SK-N-SH (cell line): Measurements from ENCODE around the gene IRF2BP2. TPM values are rescaled to one million over a fixed set of nuclear protein-coding genes. Genes with fewer than 3 reads are reported as not detected.
"Not testable (repeated sequence)": the region's sequence is repeated elsewhere in the genome, so short reads cannot be mapped to it uniquely, and the experiment has no call there.

Experiments used
- CTCF ChIA-PET: fragments of 300-600, 350-600 bp; formaldehyde crosslinking; extraction: SDS; loops from one replicate; lab custom pipeline; 2021; lab: Yijun Ruan, JAX
- POLR2A ChIA-PET: fragments of 350-600 bp; sonication (Branson Sonifier 250); formaldehyde crosslinking; extraction: SDS; loops from one replicate; lab custom pipeline; 2020; ENCODE audit warnings: antibody characterized with exemption, inconsistent platforms; lab: Yijun Ruan, JAX
- DNase-seq: peaks from one replicate; pipeline ENCODE4 v3.0.0; 2012
- H2AFZ ChIP-seq: fragments of 200-600 bp; sonication (generic); 2 replicates; pipeline ENCODE4 v1.8.1; 2016; ENCODE audit warnings: antibody characterized with exemption, mild to moderate bottlenecking, low read depth
- H3F3A ChIP-seq: fragments of 200-600 bp; sonication (generic); replicated peaks from 2 replicates; pipeline ENCODE3; 2016; ENCODE audit warnings: antibody characterized with exemption, mild to moderate bottlenecking; ENCODE audit not compliant: insufficient read depth
- H3K27ac ChIP-seq, 2 experiments: fragments of 200-500 bp in 1 of 2; fragments of 200-600 bp in 1 of 2; sonication (Bioruptor generic) in 1 of 2; sonication (generic), shearing (Covaris generic) in 1 of 2; 2 replicates each; pipeline versions ENCODE4 v1.5.1 to v1.6.1; 2014 to 2016; ENCODE audit warnings: low read depth in 2 of 2, inconsistent platforms in 1 of 2, low read length in 1 of 2, mild to moderate bottlenecking in 1 of 2, mixed read lengths in 1 of 2
- H3K27me3 ChIP-seq: fragments of 200-600 bp; sonication (generic), shearing (Covaris generic); 2 replicates; pipeline ENCODE4 v1.6.1; 2016; ENCODE audit warnings: mixed run types; ENCODE audit not compliant: insufficient read depth
- H3K36me3 ChIP-seq, 2 experiments: fragments of 200-500 bp in 1 of 2; fragments of 200-600 bp in 1 of 2; sonication (Bioruptor generic) in 1 of 2; sonication (generic) in 1 of 2; replicated peaks in 1 of 2; 2 replicates each; pipeline versions ENCODE3 to v1.5.1; 2014 to 2016; ENCODE audit warnings: low read length in 1 of 2, mild to moderate bottlenecking in 1 of 2; ENCODE audit not compliant: insufficient read depth in 2 of 2, control insufficient read depth in 1 of 2
- H3K4me1 ChIP-seq, 2 experiments: fragments of 200-500 bp in 1 of 2; fragments of 200-600 bp in 1 of 2; sonication (Bioruptor generic) in 1 of 2; sonication (generic), shearing (Covaris generic) in 1 of 2; 2 replicates each; pipeline versions ENCODE4 v1.5.1 to v1.6.1; 2014 to 2016; ENCODE audit warnings: low read depth in 1 of 2, low read length in 1 of 2, mixed run types in 1 of 2; ENCODE audit not compliant: insufficient read depth in 2 of 2, control insufficient read depth in 1 of 2
- H3K4me2 ChIP-seq: fragments of 200-600 bp; sonication (generic), shearing (Covaris generic); 2 replicates; pipeline ENCODE4 v1.6.1; 2017; ENCODE audit warnings: mixed run types
- H3K4me3 ChIP-seq, 2 experiments: fragments of 200-500 bp in 1 of 2; fragments of 200-600 bp in 1 of 2; sonication (Bioruptor generic) in 1 of 2; sonication (generic), shearing (Covaris generic) in 1 of 2; 2 replicates each; pipeline versions ENCODE4 v1.5.1 to v1.8.1; 2014 to 2016; ENCODE audit warnings: low read depth in 2 of 2, inconsistent platforms in 1 of 2, low read length in 1 of 2, mild to moderate bottlenecking in 1 of 2, mixed read lengths in 1 of 2, moderate library complexity in 1 of 2
- H3K79me2 ChIP-seq: fragments of 200-600 bp; sonication (generic); 2 replicates; pipeline ENCODE4 v1.8.1; 2017; ENCODE audit warnings: mild to moderate bottlenecking; ENCODE audit not compliant: insufficient read depth
- H3K9ac ChIP-seq: fragments of 200-600 bp; sonication (generic); 2 replicates; pipeline ENCODE4 v1.6.1; 2017; ENCODE audit warnings: mixed run types
- H3K9me2 ChIP-seq: fragments of 200-600 bp; sonication (generic); 2 replicates; pipeline ENCODE4 v1.6.1; 2017; ENCODE audit warnings: mixed run types
- H3K9me3 ChIP-seq: fragments of 200-600 bp; sonication (generic); 2 replicates; pipeline ENCODE4 v1.6.1; 2017; ENCODE audit warnings: mixed run types, mild to moderate bottlenecking, moderate library complexity
- H4K20me1 ChIP-seq: fragments of 200-600 bp; sonication (generic); 2 replicates; pipeline ENCODE4 v1.6.1; 2017; ENCODE audit warnings: mild to moderate bottlenecking, mixed run types; ENCODE audit not compliant: insufficient read depth
- CTCF ChIP-seq: fragments of 200-600 bp; sonication (generic); IDR thresholded peaks from 2 replicates; pipeline ENCODE4 v1.6.1; 2017; ENCODE audit warnings: antibody characterized with exemption, mild to moderate bottlenecking, moderate library complexity
- EZH2phosphoT487 ChIP-seq: fragments of 200-600 bp; sonication (generic); IDR thresholded peaks from 2 replicates; pipeline ENCODE4 v1.6.1; 2017; ENCODE audit warnings: low read depth, mixed run types, mild to moderate bottlenecking, antibody characterized with exemption, moderate library complexity, borderline replicate concordance
- GATA2 ChIP-seq: sonication (generic); formaldehyde crosslinking; IDR thresholded peaks from 2 replicates; pipeline ENCODE4 v1.5.0; 2020; ENCODE audit warnings: mild to moderate bottlenecking, missing genetic modification reagents
- MEF2A ChIP-seq: IDR thresholded peaks from 2 replicates; pipeline ENCODE4 v1.4.0; 2012; ENCODE audit warnings: low read depth, borderline replicate concordance
- TCF12 ChIP-seq: IDR thresholded peaks from 2 replicates; pipeline ENCODE4 v1.4.0; 2012
- TEAD4 ChIP-seq: IDR thresholded peaks from 2 replicates; pipeline ENCODE4 v1.4.0; 2012; ENCODE audit warnings: mild to moderate bottlenecking, borderline replicate concordance; ENCODE audit not compliant: insufficient read depth
- WGBS: methylation state at CpG from one replicate; pipeline ENCODE4 v1.1.6; 2017; ENCODE audit warnings: low lambda C conversion rate; 5-methylcytosine and 5-hydroxymethylcytosine counted together
- polyA plus RNA-seq, 3 experiments: library from polyadenylated mRNA; depleted of rRNA; stranded (reverse); fragments of >200 nt; gene quantifications; 2 replicates each; pipeline ENCODE4 v1.2.3, GENCODE V29; 2012
- TF ChIP-seq, protein P1 (sequence below): fragments of 150-350 bp; IDR thresholded peaks from 2 replicates; pipeline ENCODE4 v1.6.1; 2017; ENCODE audit warnings: antibody characterized with exemption, low read length, low read depth, borderline replicate concordance
- TF ChIP-seq, protein P2 (sequence below): IDR thresholded peaks from 2 replicates; pipeline ENCODE4; 2012

IRF2BP2 gene
- polyA plus RNA-seq, 1 of the 3 experiments (the other 2 are of a cell fraction), result 73.9 TPM

DNA sequence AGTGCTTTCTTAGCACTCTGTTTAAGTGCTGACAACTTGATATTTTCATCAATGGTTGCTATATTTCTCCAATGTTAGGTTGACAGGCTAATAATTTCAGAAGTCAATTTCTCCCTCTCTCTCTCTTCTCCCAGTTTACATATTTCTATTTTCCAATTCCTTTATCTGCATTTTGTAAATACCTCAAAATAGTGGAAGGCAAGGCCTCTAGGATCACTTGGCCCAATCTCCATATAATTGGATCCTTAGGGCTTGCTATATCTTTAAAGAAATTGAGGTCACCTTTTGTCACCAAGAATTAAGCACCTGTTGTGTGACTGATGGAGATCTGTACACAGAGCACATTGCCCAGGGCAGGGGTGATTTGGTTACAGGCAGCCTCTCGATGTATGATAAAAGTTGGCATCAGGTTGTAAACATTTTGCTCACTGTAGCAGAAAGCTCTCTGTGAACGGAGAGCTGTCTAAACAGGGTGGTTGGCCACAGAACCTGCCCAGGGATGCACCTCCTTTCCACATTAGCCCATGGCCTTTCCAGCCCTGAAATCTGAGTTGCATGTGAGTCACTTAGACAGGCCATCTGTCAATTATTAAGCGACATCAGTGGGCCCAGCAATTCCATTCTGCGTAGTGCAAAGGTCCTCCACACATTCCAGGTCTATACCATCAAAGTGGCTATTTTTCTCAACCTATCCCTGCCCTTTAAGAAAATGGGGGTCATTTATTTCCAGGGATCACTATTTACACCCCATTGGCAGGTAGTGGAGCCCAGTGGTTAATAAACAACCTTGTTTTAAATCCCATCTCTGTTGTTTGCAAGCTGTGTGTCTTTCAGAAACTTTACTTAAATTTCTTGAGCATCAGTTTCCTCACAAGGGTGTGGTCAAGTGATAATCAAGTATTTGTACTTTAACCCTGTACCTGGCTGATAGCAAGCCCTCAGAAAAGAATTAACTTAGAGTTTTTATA lies 29.1 kb upstream of the IRF2BP2 start:
- Histone ChIP-seq H3K4me2 (no peak overlapping the region), H3K27ac (no peak overlapping the region), H4K20me1 (no peaks in the 10 kb centered on the region), H3K79me2 (no peaks in the 10 kb centered on the region), H3K27me3 (no peaks in the 10 kb centered on the region), H3K36me3 (no peaks in the 10 kb centered on the region), H2AFZ (no peak overlapping the region), H3K4me1 (peaks cover 0 to 4% of the 10 kb centered on the region in 2 experiments; a peak in 1 of 4 replicates), H3F3A (no peaks in the 10 kb centered on the region), H3K9me3 (no peaks in the 10 kb centered on the region), H3K4me3 (no peak overlapping the region), H3K9ac (no peak overlapping the region), H3K9me2 (no peaks in the 10 kb centered on the region)
- WGBS, result 55% methylated on average over 4 of the region's 4 CpGs
- TF ChIP-seq GATA2 (CRISPR knock-in tag), result peak; percentile 63
- TF ChIP-seq, protein P1, sequence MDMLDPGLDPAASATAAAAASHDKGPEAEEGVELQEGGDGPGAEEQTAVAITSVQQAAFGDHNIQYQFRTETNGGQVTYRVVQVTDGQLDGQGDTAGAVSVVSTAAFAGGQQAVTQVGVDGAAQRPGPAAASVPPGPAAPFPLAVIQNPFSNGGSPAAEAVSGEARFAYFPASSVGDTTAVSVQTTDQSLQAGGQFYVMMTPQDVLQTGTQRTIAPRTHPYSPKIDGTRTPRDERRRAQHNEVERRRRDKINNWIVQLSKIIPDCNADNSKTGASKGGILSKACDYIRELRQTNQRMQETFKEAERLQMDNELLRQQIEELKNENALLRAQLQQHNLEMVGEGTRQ, result no peak
- TF ChIP-seq, protein P2, sequence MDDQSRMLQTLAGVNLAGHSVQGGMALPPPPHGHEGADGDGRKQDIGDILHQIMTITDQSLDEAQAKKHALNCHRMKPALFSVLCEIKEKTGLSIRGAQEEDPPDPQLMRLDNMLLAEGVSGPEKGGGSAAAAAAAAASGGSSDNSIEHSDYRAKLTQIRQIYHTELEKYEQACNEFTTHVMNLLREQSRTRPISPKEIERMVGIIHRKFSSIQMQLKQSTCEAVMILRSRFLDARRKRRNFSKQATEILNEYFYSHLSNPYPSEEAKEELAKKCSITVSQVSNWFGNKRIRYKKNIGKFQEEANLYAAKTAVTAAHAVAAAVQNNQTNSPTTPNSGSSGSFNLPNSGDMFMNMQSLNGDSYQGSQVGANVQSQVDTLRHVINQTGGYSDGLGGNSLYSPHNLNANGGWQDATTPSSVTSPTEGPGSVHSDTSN, result peak; percentile 54
- TF ChIP-seq TCF12, result peak; percentile 30; the same call in 1 of the 2 replicates
- CTCF ChIA-PET, result interaction anchor here (1.3 kb wide), 1 partner anchor 19 kb away, joined by 3 read pairs; no protein-coding TSS in a partner anchor
- no peak for DNase-seq
- POLR2A ChIA-PET, result no interaction called here

- H3K4me2 ChIP-seq, H3K27me3 ChIP-seq, H3K9me2 ChIP-seq, H4K20me1 ChIP-seq, H2AFZ ChIP-seq, CTCF ChIA-PET, H3K36me3 ChIP-seq, H3K9me3 ChIP-seq, H3K27ac ChIP-seq, H3K4me3 ChIP-seq, POLR2A ChIA-PET, H3K4me1 ChIP-seq, H3K9ac ChIP-seq, H3K79me2 ChIP-seq, DNase-seq: not testable (repeated sequence)
- 86% methylated on average over 9 of the region's 9 CpGs for WGBS
- peaks cover 21% of the 10 kb centered on the region for H3F3A ChIP-seq
Observed at GRCh38 chr1:234634922-234635321, 24.9 kb upstream of the IRF2BP2 start.

DNA sequence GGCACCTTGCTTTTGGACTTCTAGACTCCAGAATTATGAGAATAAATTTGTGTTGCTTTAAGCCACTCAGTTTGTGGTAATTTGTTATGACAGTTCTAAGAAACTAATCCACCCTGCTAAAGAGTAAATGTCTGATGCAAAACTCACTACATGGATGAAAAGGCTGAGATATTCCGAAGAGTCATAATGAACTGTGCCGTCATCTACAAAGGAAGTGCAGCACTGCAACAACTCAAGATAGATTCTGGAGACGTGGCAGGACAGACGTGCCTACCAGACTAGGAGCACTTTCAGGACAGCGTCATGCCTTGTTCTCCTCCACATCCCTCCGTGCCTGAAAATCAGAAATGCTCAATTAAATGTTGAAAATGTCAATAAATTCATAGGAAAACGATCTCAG lies 24.4 kb upstream of the IRF2BP2 start:
- POLR2A ChIA-PET, result interaction anchor here (0.9 to 1.6 kb wide), 3 partner anchors 21 to 155 kb away, joined by 3 read pairs; partner anchors contain the start of gene TARBP1
- Histone ChIP-seq H3K36me3 (no peaks in the 10 kb centered on the region), H3K27me3 (no peaks in the 10 kb centered on the region), H3K27ac (no peak overlapping the region), H3K79me2 (no peaks in the 10 kb centered on the region), H3K4me3 (no peak overlapping the region), H3K9ac (no peak overlapping the region), H3K4me2 (no peak overlapping the region)
- TF ChIP-seq MEF2A (no peak), CTCF (no peak), EZH2phosphoT487 (no peak), TEAD4 (no peak)
- TF ChIP-seq, all 33 proteins: peak for 0
- no peaks in the 10 kb centered on the region for H4K20me1 ChIP-seq
- H2AFZ ChIP-seq, result no peak overlapping the region
- H3K9me3 ChIP-seq, result no peaks in the 10 kb centered on the region
- peaks cover 21% of the 10 kb centered on the region for H3F3A ChIP-seq
- H3K9me2 ChIP-seq, result no peaks in the 10 kb centered on the region
- H3K4me1 ChIP-seq, result peaks cover 4 to 6% of the 10 kb centered on the region in 2 experiments; a peak in 2 of 4 replicates
- CTCF ChIA-PET, result no interaction called here
- WGBS, result 86% methylated on average over 7 of the region's 7 CpGs
- DNase-seq, result no peak
